ENCODE data around the gene TOM1. TPM values are rescaled to one million over a fixed set of nuclear protein-coding genes. Genes with fewer than 3 reads are reported as not detected.

The TOM1 gene
- total RNA-seq, 2 donors from 2014 or later, result 108 TPM

- no peak for DNase-seq (ENCODE audit: low spot score)
- Histone ChIP-seq H3K4me1 (peaks cover 0 to 3% of the 10 kb centered on the region in 2 donors), H3K27me3 (no peaks in the 10 kb centered on the region), H3K4me3 (no peak overlapping the region), H3K27ac (peak overlapping the region in 1 of 2 donors; percentile 52), H3K36me3 (peaks cover 90% of the 10 kb centered on the region), H3K9me3 (no peaks in the 10 kb centered on the region)
- no peak for TF ChIP-seq CTCF (IDR thresholded peaks at IDR 0.05)
These were observed 23.2 kb downstream of the TOM1 start for GRCh38 chr22:35322893-35323292.

GRCh38 chr22:35323305-35323704, 23.6 kb downstream of the TOM1 start:
- no peaks in the 10 kb centered on the region for H3K9me3 ChIP-seq
- H3K27ac ChIP-seq, result peak overlapping the region in 1 of 2 donors; percentile 52
- no peak for TF ChIP-seq CTCF (IDR thresholded peaks at IDR 0.05)
- DNase-seq (ENCODE audit: low spot score), result no peak
- no peak overlapping the region for H3K4me3 ChIP-seq
- peaks cover 0 to 6% of the 10 kb centered on the region in 2 donors for H3K4me1 ChIP-seq
- peaks cover 90% of the 10 kb centered on the region for H3K36me3 ChIP-seq
- H3K27me3 ChIP-seq, result no peaks in the 10 kb centered on the region

DNA sequence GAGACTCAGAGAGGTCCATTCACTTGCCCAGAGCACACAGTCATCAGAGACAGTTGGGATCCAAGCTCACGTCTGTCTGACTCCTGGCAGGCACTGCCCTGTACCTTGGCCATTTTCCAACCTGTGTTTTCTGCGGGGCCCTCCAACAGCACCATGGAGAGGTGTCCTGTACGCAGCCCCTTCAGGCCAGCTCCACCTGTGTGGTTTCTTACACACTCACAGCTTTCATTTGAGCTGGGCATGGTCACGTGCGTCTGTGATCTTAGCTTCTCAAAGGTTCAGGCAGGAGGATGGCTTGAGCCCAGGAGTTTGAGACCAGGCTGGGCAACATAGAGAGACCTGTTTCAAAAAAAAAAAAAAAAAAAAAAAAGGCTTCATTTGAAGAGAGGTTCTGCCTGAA, 24.4 kb downstream of the TOM1 start:
- peaks cover 0 to 6% of the 10 kb centered on the region in 2 donors for H3K4me1 ChIP-seq
- no peaks in the 10 kb centered on the region for H3K27me3 ChIP-seq
- no peak overlapping the region for H3K4me3 ChIP-seq
- H3K9me3 ChIP-seq, result no peaks in the 10 kb centered on the region
- no peak for DNase-seq (ENCODE audit: low spot score)
- peaks cover 89% of the 10 kb centered on the region for H3K36me3 ChIP-seq
- H3K27ac ChIP-seq, result no peak overlapping the region
- no peak for TF ChIP-seq CTCF (IDR thresholded peaks at IDR 0.05)

GRCh38 chr22:35324762-35325161, 25.1 kb downstream of the TOM1 start:
- H3K9me3 ChIP-seq, result no peaks in the 10 kb centered on the region
- H3K27ac ChIP-seq, result no peak overlapping the region
- H3K36me3 ChIP-seq, result peaks cover 82% of the 10 kb centered on the region
- H3K27me3 ChIP-seq, result no peaks in the 10 kb centered on the region
- H3K4me3 ChIP-seq, result no peak overlapping the region
- no peak for TF ChIP-seq CTCF (IDR thresholded peaks at IDR 0.05)
- no peak for DNase-seq (ENCODE audit: low spot score)
- H3K4me1 ChIP-seq, result peaks cover 0 to 7% of the 10 kb centered on the region in 2 donors

- Histone ChIP-seq H3K27ac (no peak overlapping the region), H3K36me3 (peaks cover 78% of the 10 kb centered on the region)
- DNase-seq (ENCODE audit: low spot score), result no peak
These were observed 25.5 kb downstream of the TOM1 start for GRCh38 chr22:35325209-35325608.

More at GRCh38 chr22:35325209-35325608, 25.5 kb downstream of the TOM1 start:
- Histone ChIP-seq H3K9me3 (no peaks in the 10 kb centered on the region), H3K4me3 (no peak overlapping the region), H3K4me1 (peaks cover 0 to 12% of the 10 kb centered on the region in 2 donors), H3K27me3 (no peaks in the 10 kb centered on the region)
- no peak for TF ChIP-seq CTCF (IDR thresholded peaks at IDR 0.05)

All from right atrium auricular region (tissue), 2 donors.